Hematopoietic multipotent progenitor cell treated with erythropoietin and hydrocortisone succinate and interleukin-3 and kit ligand, for 15 days (in vitro differentiated cells): ENCODE measurements around the gene RAB6C.
"Not testable (repeated sequence)": the region's sequence is repeated elsewhere in the genome, so short reads cannot be mapped to it uniquely, and the experiment has no call there.

Experiments used
- DNase-seq: peaks from one replicate; pipeline ENCODE4 v3.0.0-alpha.2; 2015; ENCODE audit warnings: low spot score

The RAB6C gene

DNA sequence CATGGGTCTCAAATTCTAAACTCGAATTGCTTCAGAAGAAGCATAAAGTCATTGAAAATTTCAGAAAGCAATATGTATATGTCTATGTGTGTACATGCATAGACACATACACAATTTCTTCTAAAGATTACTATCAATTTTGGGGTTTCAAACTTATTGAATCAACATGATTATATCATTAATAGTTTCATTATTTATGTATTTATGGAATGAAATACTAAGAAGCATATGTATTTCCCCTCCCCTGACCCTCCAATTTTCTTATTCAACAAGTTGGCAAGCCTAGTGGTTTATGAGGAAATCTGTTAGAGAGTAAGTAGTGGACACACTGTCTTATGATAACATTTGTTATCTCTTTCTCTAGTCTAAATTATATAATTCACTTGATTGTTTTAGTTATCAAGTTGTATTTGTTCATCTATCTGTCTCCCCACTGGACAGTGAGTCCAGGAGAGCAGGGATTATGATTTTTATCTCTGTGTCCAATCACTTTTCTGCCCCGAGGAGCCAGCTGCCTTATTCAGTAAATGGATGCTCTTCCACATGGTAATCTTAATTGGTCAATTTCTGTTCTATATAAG lies 17.3 kb downstream of the RAB6C start:
- not testable (repeated sequence) for DNase-seq

- DNase-seq: not testable (repeated sequence)
Observed at GRCh38 chr2:129998771-129999170, 19.3 kb downstream of the RAB6C start.

- not testable (repeated sequence) for DNase-seq
Observed at GRCh38 chr2:130005862-130006261, 26.4 kb downstream of the RAB6C start.

GRCh38 chr2:130016701-130017100 lies 37.2 kb downstream of the RAB6C start:
- not testable (repeated sequence) for DNase-seq

DNA sequence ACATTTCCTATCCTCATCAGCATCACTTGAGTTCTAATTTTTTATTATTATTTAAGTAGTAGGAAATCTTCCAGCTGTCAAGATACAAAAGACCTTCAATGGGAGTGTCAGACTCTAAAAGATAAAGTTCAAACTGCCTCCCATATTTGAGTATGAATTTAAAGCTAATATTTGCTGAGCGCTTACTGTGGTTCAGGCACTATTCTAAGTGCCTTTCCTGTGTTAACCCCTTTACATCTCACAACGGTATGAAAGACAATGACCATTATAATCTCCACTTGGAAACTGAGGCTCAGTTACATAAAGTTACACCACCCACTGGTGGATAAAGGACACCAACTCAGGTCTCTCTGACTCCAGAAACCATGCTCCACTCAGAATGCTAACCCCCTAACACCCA lies 39.9 kb downstream of the RAB6C start:
- DNase-seq: no peak

DNA sequence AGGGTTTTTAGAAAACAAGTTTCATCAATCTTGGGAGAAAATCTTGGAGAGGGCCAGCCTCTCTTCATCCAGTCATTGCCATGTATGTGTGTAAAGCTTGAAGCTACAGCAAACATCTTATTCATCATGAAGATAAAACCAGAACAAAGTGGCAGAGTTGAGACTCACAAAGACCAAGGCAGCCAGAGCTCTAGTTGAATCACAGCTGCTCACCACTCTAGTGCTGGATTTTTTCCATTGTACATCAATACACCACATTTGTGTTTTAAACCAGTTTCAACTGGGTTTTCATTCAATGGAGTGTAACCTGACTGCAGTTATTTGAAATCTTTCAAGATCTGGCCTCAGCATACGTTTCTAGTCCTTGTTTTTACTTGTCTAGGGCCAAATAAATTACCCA lies 40.6 kb downstream of the RAB6C start:
- DNase-seq: not testable (repeated sequence)

- not testable (repeated sequence) for DNase-seq
Observed at GRCh38 chr2:130025931-130026330, 46.5 kb downstream of the RAB6C start.
